HFF-Myc (cell line): ENCODE results near the gene DISC1.
"Not testable (repeated sequence)": the region's sequence is repeated elsewhere in the genome, so short reads cannot be mapped to it uniquely, and the experiment has no call there.

Experiments used
- DNase-seq: peaks from one replicate; pipeline ENCODE4 v3.0.0-alpha.2; 2011; ENCODE audit warnings: low read depth; ENCODE audit errors: extremely low read depth
- H3K4me3 ChIP-seq: replicated peaks from 2 replicates; pipeline ENCODE4 v1.5.1; 2011; ENCODE audit warnings: low read depth, mild to moderate bottlenecking, control low read depth, low read length
- CTCF ChIP-seq: IDR thresholded peaks from 2 replicates; pipeline ENCODE4 v1.5.1; 2012; ENCODE audit warnings: mild to moderate bottlenecking, low read depth, low read length, control low read depth; ENCODE audit errors: missing control alignments

DISC1 gene

GRCh38 chr1:231776010-231776756 lies 149.6 kb downstream of the DISC1 start:
- H3K4me3 ChIP-seq: no peak overlapping the region

GRCh38 chr1:231776757-231777062 lies 150.1 kb downstream of the DISC1 start:
- no peak overlapping the region for H3K4me3 ChIP-seq
- no peak for DNase-seq
- no peak for TF ChIP-seq CTCF

More at GRCh38 chr1:231776010-231776756, 149.6 kb downstream of the DISC1 start:
- no peak for DNase-seq
- no peak for TF ChIP-seq CTCF

- DNase-seq: no peak
- no peak for TF ChIP-seq CTCF
These were observed 151.6 kb downstream of the DISC1 start for GRCh38 chr1:231778009-231778719.

GRCh38 chr1:231779081-231779480 lies 152.5 kb downstream of the DISC1 start:
- TF ChIP-seq CTCF: no peak
- H3K4me3 ChIP-seq: no peak overlapping the region
- no peak for DNase-seq

More at GRCh38 chr1:231778009-231778719, 151.6 kb downstream of the DISC1 start:
- H3K4me3 ChIP-seq: no peak overlapping the region

- DNase-seq: no peak
- H3K4me3 ChIP-seq: no peak overlapping the region
- no peak for TF ChIP-seq CTCF
These were observed 155.3 kb downstream of the DISC1 start for GRCh38 chr1:231781892-231782291.

GRCh38 chr1:231785073-231785472 lies 158.5 kb downstream of the DISC1 start:
- not testable (repeated sequence) for H3K4me3 ChIP-seq, DNase-seq

GRCh38 chr1:231786126-231786525 lies 159.5 kb downstream of the DISC1 start:
- no peak for DNase-seq
- no peak for TF ChIP-seq CTCF
- no peak overlapping the region for H3K4me3 ChIP-seq
